A549 (cell line): ENCODE measurements around the gene GRID2. TPM values are rescaled to one million over a fixed set of nuclear protein-coding genes. Genes with fewer than 3 reads are reported as not detected.
"Not testable (repeated sequence)": the region's sequence is repeated elsewhere in the genome, so short reads cannot be mapped to it uniquely, and the experiment has no call there.

Experiments used
- ATAC-seq, 2 experiments: fragments of 200-7000 bp in 1 of 2; fragments of >200 bp in 1 of 2; cut with Nextera tagmentation in 1 of 2; cut with Tn5 transposase in 1 of 2; 3 replicates each; pipeline versions ENCODE4 v1.8.0 to v1.9.1; 2018 to 2020; ENCODE audit warnings: mild to moderate bottlenecking in 1 of 2, moderate library complexity in 1 of 2
- CTCF ChIA-PET: fragments of 300-600 bp; sonication (Branson Sonifier 250); formaldehyde crosslinking; extraction: SDS; loops from one replicate; lab custom pipeline; 2021; ENCODE audit warnings: antibody characterized with exemption, inconsistent platforms; lab: Yijun Ruan, JAX
- POLR2A ChIA-PET: fragments of 350-600 bp; formaldehyde crosslinking; extraction: SDS; loops from one replicate; lab custom pipeline; 2021; ENCODE audit warnings: antibody characterized with exemption, inconsistent platforms; lab: Yijun Ruan, JAX
- DNase-seq, 2 experiments: peaks; one replicate each; pipeline versions ENCODE4 v3.0.0 to v3.0.0-alpha.2; 2011 to 2016; ENCODE audit warnings: low read depth in 1 of 2, low spot score in 1 of 2
- FAIRE-seq: peaks from 2 replicates; lab custom pipeline; 2011; peaks lifted over from hg19 to GRCh38; lab: Jason Lieb, UNC
- H3K27ac ChIP-seq, 2 experiments: fragments of >200 bp; sonication (Bioruptor Twin); formaldehyde crosslinking; 3 replicates each; pipeline ENCODE4 v1.5.1; 2016 to 2017
- H3K4me1 ChIP-seq: fragments of >200 bp; sonication (Bioruptor Twin); formaldehyde crosslinking; 3 replicates; pipeline ENCODE4 v1.6.1; 2016
- H3K4me2 ChIP-seq: fragments of >200 bp; sonication (Bioruptor Twin); formaldehyde crosslinking; 3 replicates; pipeline ENCODE4 v1.6.1; 2016
- H3K4me3 ChIP-seq: fragments of >200 bp; sonication (Bioruptor Twin); formaldehyde crosslinking; 3 replicates; pipeline ENCODE4 v1.5.1; 2016
- H3K9me3 ChIP-seq: fragments of >200 bp; sonication (Bioruptor Twin); formaldehyde crosslinking; 3 replicates; pipeline ENCODE4 v1.6.1; 2016
- CBX2 ChIP-seq: fragments of 200-600 bp; sonication (generic); IDR thresholded peaks from 2 replicates; pipeline ENCODE4 v1.6.1; 2016; ENCODE audit warnings: low read depth, mild to moderate bottlenecking, borderline replicate concordance
- CHD2 ChIP-seq: fragments of 150-350 bp; IDR thresholded peaks from 2 replicates; pipeline ENCODE4 v1.6.1; 2014; ENCODE audit warnings: low read length; ENCODE audit not compliant: partially characterized antibody
- CHD4 ChIP-seq: fragments of 200-600 bp; sonication (generic); IDR thresholded peaks from 2 replicates; pipeline ENCODE4 v1.6.1; 2016; ENCODE audit warnings: antibody characterized with exemption, mild to moderate bottlenecking, borderline replicate concordance
- EHF ChIP-seq: fragments of 250-450 bp; sonication (Bioruptor Pico); IDR thresholded peaks from 2 replicates; pipeline ENCODE4 v1.5.0; 2020; ENCODE audit warnings: mild to moderate bottlenecking
- ESRRA ChIP-seq: fragments of 150-350 bp; IDR thresholded peaks from 2 replicates; pipeline ENCODE4 v1.6.1; 2014; ENCODE audit warnings: mild to moderate bottlenecking, low read length, borderline replicate concordance
- FOSB ChIP-seq: fragments of 250-450 bp; sonication (Bioruptor Pico); IDR thresholded peaks from 2 replicates; pipeline ENCODE4 v1.5.0; 2020; ENCODE audit warnings: mild to moderate bottlenecking, moderate library complexity
- FOSL2 ChIP-seq, 2 experiments: fragments of 450-650 bp in 1 of 2; fragments of >200 bp in 1 of 2; sonication (Bioruptor Twin) in 1 of 2; formaldehyde crosslinking; IDR thresholded peaks; 2 replicates each; pipeline versions ENCODE4 v1.5.0 to v1.6.1; 2016 to 2020; ENCODE audit warnings: mild to moderate bottlenecking in 1 of 2, moderate library complexity in 1 of 2
- FOXS1 ChIP-seq: fragments of 250-450 bp; sonication (Bioruptor Pico); IDR thresholded peaks from 2 replicates; pipeline ENCODE4 v1.5.0; 2020; ENCODE audit warnings: mild to moderate bottlenecking, moderate library complexity
- GATA3 ChIP-seq: IDR thresholded peaks from 2 replicates; pipeline ENCODE4 v1.6.1; 2012; ENCODE audit warnings: borderline replicate concordance
- HOXB13 ChIP-seq: fragments of 250-450 bp; sonication (Bioruptor Pico); IDR thresholded peaks from 2 replicates; pipeline ENCODE4 v1.5.0; 2020; ENCODE audit warnings: low read depth, mild to moderate bottlenecking, moderate library complexity
- JUNB ChIP-seq: fragments of >200 bp; sonication (Bioruptor Twin); formaldehyde crosslinking; IDR thresholded peaks from 2 replicates; pipeline ENCODE4 v1.6.1; 2016
- NR3C1 ChIP-seq: fragments of >200 bp; sonication (Bioruptor Twin); formaldehyde crosslinking; IDR thresholded peaks from 3 replicates; pipeline ENCODE4 v1.6.1; 2017
- PHF8 ChIP-seq: fragments of 200-600 bp; sonication (generic); IDR thresholded peaks from 2 replicates; pipeline ENCODE4 v1.6.1; 2016; ENCODE audit warnings: low read depth, mild to moderate bottlenecking, antibody characterized with exemption, moderate library complexity, borderline replicate concordance
- RARB ChIP-seq: fragments of 250-450 bp; sonication (Bioruptor Pico); IDR thresholded peaks from 2 replicates; pipeline ENCODE4 v1.8.0; 2021; ENCODE audit warnings: mild to moderate bottlenecking, moderate library complexity
- RNF2 ChIP-seq: fragments of 200-600 bp; sonication (generic); IDR thresholded peaks from 2 replicates; pipeline ENCODE4 v1.6.1; 2016; ENCODE audit warnings: low read depth, mild to moderate bottlenecking, antibody characterized with exemption, moderate library complexity, borderline replicate concordance
- SMC3 ChIP-seq: fragments of >200 bp; sonication (Bioruptor Twin); formaldehyde crosslinking; IDR thresholded peaks from 3 replicates; pipeline ENCODE4 v1.6.1; 2018; ENCODE audit warnings: inconsistent platforms
- TFCP2L1 ChIP-seq: fragments of 250-450 bp; sonication (Bioruptor Pico); IDR thresholded peaks from 2 replicates; pipeline ENCODE4 v1.5.0; 2021; ENCODE audit warnings: mild to moderate bottlenecking
- TP53 ChIP-seq: fragments of 250-450 bp; sonication (Bioruptor Pico); IDR thresholded peaks from 2 replicates; pipeline ENCODE4 v1.5.0; 2021; ENCODE audit warnings: mild to moderate bottlenecking, moderate library complexity
- WGBS: methylation state at CpG from one replicate; pipeline ENCODE4 v1.1.6; 2017; ENCODE audit errors: missing lambda C conversion rate; 5-methylcytosine and 5-hydroxymethylcytosine counted together
- polyA plus RNA-seq, 4 experiments: library from polyadenylated mRNA; depleted of rRNA in 3 of 4; stranded (reverse); fragments of >200 nt; fragmentation: RNase III in 1 of 4; extraction: RNeasy Plus Mini Kit Qiagen cat#74134 plus additional on column Dnase treatment in 1 of 4; gene quantifications; 2 replicates in 3 of 4; 3 replicates in 1 of 4; pipeline ENCODE4 v1.2.3, GENCODE V29; 2011 to 2017
- TF ChIP-seq, protein P1 (sequence below): fragments of >200 bp; sonication (Bioruptor Twin); formaldehyde crosslinking; IDR thresholded peaks from 3 replicates; pipeline ENCODE4 v1.6.1; 2016
- TF ChIP-seq, protein P2 (sequence below): fragments of 250-450 bp; sonication (Bioruptor Pico); IDR thresholded peaks from 2 replicates; pipeline ENCODE4 v1.5.0; 2020; ENCODE audit warnings: low read depth, mild to moderate bottlenecking, moderate library complexity
- TF ChIP-seq, protein P3 (sequence below): IDR thresholded peaks from 2 replicates; pipeline ENCODE4 v1.6.1; 2012
- TF ChIP-seq, protein P4 (sequence below): IDR thresholded peaks from 2 replicates; pipeline ENCODE4 v1.6.1; 2012

GRID2 gene
- polyA plus RNA-seq, 2 of the 4 experiments (the other 2 are of a cell fraction), result not detected

DNA sequence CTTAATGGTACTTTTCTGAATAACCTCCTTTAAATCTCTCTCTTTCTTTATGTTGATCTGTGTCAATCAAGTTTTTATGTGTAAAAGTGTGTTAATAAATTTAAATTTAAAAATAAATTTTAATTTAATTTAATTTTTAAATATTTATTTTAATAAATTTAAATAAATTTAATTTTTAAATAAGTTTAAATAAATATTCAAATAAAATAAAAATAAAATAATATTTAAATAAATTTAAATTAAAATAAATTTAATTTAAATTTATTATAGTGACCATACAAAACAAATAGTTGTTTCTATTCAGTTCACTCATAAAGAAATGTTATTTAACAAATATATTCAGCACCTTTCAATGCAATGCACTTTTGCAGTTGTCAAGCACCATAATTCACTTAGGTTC, 146.9 kb downstream of the GRID2 start:
- TF ChIP-seq CBX2 (no peak), CHD2 (no peak), JUNB (no peak), FOSB (no peak), GATA3 (no peak), NR3C1 (no peak), RNF2 (no peak), RARB (CRISPR knock-in tag) (no peak), FOXS1 (no peak), TP53 (CRISPR knock-in tag) (no peak), FOSL2 (IDR thresholded peaks at IDR 0.05) (no peak), FOSL2 (CRISPR knock-in tag; IDR thresholded peaks at IDR 0.05) (no peak), PHF8 (no peak), HOXB13 (CRISPR knock-in tag) (no peak), EHF (CRISPR knock-in tag) (no peak), SMC3 (no peak), ESRRA (no peak)
- TF ChIP-seq, protein P1, sequence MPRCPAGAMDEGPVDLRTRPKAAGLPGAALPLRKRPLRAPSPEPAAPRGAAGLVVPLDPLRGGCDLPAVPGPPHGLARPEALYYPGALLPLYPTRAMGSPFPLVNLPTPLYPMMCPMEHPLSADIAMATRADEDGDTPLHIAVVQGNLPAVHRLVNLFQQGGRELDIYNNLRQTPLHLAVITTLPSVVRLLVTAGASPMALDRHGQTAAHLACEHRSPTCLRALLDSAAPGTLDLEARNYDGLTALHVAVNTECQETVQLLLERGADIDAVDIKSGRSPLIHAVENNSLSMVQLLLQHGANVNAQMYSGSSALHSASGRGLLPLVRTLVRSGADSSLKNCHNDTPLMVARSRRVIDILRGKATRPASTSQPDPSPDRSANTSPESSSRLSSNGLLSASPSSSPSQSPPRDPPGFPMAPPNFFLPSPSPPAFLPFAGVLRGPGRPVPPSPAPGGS, result no peak
- TF ChIP-seq, protein P2, sequence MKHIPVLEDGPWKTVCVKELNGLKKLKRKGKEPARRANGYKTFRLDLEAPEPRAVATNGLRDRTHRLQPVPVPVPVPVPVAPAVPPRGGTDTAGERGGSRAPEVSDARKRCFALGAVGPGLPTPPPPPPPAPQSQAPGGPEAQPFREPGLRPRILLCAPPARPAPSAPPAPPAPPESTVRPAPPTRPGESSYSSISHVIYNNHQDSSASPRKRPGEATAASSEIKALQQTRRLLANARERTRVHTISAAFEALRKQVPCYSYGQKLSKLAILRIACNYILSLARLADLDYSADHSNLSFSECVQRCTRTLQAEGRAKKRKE (CRISPR knock-in tag), result no peak
- H3K4me2 ChIP-seq, result no peak overlapping the region
- H3K4me3 ChIP-seq, result no peak overlapping the region
- ATAC-seq (no peak), FAIRE-seq (no peak), DNase-seq (no peak)
- ChIA-PET CTCF (no interaction called here), POLR2A (no interaction called here)
- H3K9me3 ChIP-seq, result no peaks in the 10 kb centered on the region
- no peak overlapping the region for H3K27ac ChIP-seq
- H3K4me1 ChIP-seq, result no peaks in the 10 kb centered on the region

DNA sequence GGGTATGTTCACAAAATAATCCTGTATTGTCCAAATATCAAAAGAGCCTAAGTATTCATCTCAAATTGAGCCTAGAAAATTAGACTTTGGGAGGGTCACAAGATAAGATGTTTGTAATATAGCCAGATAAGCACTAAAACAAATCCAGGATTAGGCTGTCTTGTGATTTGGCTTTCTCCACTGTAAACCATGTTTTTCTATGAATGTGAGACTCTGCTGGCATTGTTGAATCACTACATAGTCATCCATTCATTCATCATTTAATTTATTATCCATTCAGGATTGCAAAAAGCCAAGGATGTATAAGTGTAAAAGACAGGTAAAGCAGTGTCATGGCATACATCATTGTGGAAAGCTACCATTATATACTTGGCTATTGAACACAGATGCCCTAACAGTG, 148.0 kb downstream of the GRID2 start:
- no peak for TF ChIP-seq TFCP2L1 (CRISPR knock-in tag)
- TF ChIP-seq, protein P3, sequence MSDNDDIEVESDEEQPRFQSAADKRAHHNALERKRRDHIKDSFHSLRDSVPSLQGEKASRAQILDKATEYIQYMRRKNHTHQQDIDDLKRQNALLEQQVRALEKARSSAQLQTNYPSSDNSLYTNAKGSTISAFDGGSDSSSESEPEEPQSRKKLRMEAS, result no peak
- no peak for TF ChIP-seq CHD4
- TF ChIP-seq CHD2, result no peak
- TF ChIP-seq NR3C1, result no peak
- TF ChIP-seq, protein P1, result no peak
- TF ChIP-seq, protein P4, sequence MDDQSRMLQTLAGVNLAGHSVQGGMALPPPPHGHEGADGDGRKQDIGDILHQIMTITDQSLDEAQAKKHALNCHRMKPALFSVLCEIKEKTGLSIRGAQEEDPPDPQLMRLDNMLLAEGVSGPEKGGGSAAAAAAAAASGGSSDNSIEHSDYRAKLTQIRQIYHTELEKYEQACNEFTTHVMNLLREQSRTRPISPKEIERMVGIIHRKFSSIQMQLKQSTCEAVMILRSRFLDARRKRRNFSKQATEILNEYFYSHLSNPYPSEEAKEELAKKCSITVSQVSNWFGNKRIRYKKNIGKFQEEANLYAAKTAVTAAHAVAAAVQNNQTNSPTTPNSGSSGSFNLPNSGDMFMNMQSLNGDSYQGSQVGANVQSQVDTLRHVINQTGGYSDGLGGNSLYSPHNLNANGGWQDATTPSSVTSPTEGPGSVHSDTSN, result no peak
- no peak for TF ChIP-seq FOSB
- Histone ChIP-seq H3K9me3 (no peaks in the 10 kb centered on the region), H3K4me3 (no peak overlapping the region), H3K4me1 (no peaks in the 10 kb centered on the region), H3K4me2 (no peak overlapping the region), H3K27ac (no peak overlapping the region)
- no peak for DNase-seq
- ChIA-PET POLR2A (no interaction called here), CTCF (no interaction called here)
- FAIRE-seq, result no peak
- ATAC-seq, result no peak

DNA sequence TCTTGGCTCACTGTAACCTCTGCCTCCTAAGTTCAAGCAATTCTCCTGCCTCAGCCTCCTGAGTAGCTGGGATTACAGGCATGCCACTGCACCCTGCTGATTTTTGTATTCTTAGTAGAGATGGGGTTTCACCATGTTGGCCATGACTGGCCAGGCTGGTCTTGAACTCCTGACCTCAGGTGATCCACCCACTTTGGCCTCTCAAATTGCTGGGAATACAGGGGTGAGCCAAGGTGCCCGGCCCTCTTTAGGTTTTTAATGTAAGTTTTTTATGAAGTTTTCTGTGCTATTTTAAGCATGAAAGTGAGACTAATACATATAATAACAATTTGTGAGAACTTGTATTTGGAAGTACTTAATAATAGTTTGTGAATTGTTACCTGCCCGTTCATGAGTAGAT, 148.6 kb downstream of the GRID2 start:
- H3K4me1 ChIP-seq, H3K4me2 ChIP-seq, DNase-seq, FAIRE-seq, CTCF ChIA-PET, H3K9me3 ChIP-seq, H3K27ac ChIP-seq, H3K4me3 ChIP-seq, POLR2A ChIA-PET, ATAC-seq: not testable (repeated sequence)
- 7% methylated on average over 2 of the region's 2 CpGs for WGBS
